KOPT-K1 (cell line): Measurements from ENCODE around the gene AOX1.
"Not testable (repeated sequence)": the region's sequence is repeated elsewhere in the genome, so short reads cannot be mapped to it uniquely, and the experiment has no call there.

Experiments used
- H3K27ac ChIP-seq: fragments of 200-600 bp; sonication (generic); 2 replicates; pipeline ENCODE4 v1.5.1; 2016; ENCODE audit warnings: antibody characterized with exemption, mild to moderate bottlenecking, low read depth, low read length; ENCODE audit not compliant: poor library complexity, severe bottlenecking
- H3K36me3 ChIP-seq: fragments of 200-600 bp; sonication (generic); 2 replicates; pipeline ENCODE4 v1.5.1; 2017; ENCODE audit warnings: antibody characterized with exemption, mild to moderate bottlenecking, low read length, moderate library complexity; ENCODE audit not compliant: insufficient read depth
- H3K9me3 ChIP-seq: fragments of 200-600 bp; sonication (generic); 2 replicates; pipeline ENCODE4 v1.5.1; 2017; ENCODE audit warnings: antibody characterized with exemption, low read length, mild to moderate bottlenecking; ENCODE audit not compliant: insufficient read depth, poor library complexity, severe bottlenecking

AOX1 gene

DNA sequence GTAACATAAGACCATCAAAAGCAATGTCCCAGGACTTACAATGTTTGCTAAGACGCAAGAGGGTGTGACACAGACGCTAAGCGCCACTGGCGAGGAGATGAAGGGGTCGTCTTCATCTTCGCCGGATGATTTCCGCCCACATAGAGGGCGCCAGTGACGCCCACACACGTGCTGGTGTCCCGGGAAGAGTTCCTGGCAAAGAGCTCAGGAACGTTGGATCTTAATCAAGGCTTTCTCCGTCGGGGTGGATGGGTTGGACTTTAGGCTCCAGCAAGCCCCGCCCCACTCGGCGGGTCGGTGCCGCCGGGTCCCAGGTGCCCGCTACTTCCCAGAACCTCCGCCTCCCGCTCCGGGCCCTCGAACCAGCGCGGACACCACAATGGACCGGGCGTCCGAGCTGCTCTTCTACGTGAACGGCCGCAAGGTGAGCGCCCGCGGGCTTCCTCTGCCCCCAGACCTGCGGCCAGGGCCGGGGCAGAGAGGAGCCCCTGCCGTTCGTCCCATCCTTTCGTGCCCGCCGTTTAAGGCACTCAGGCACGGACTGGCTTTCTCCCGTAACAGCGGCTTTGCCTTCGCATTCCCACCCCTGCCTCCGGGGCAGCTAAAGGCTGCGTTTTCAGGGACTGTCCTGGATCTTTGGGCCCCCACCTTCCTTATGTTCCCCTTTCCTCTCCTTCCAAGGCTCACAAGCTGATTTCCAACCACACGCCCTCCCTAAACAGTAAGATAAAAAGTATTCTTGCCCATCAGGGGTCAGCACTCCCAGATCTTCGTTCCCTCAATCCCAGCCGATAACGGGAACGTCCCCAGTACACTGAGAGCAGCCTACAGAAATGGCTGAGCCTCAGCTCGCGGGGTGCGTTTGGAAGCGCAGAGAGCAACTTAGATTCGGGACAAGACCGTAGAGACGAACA, at the start of gene AOX1:
Gene AOX1 (plus strand): TSS at position 285 of the 914 bp plus-strand sequence. CDS start 95 bp downstream, at position 380.
- Histone ChIP-seq H3K9me3 (no peaks in the 10 kb centered on the region), H3K36me3 (peaks cover 46% of the 10 kb centered on the region), H3K27ac (no peak within 1 kb of the TSS)

- H3K36me3 ChIP-seq: peaks cover 99% of the 10 kb centered on the region
- H3K27ac ChIP-seq: no peak overlapping the region
- peaks cover 16% of the 10 kb centered on the region for H3K9me3 ChIP-seq
These were observed 47.7 kb upstream of the AOX1 start for GRCh38 chr2:200538139-200538538.

DNA sequence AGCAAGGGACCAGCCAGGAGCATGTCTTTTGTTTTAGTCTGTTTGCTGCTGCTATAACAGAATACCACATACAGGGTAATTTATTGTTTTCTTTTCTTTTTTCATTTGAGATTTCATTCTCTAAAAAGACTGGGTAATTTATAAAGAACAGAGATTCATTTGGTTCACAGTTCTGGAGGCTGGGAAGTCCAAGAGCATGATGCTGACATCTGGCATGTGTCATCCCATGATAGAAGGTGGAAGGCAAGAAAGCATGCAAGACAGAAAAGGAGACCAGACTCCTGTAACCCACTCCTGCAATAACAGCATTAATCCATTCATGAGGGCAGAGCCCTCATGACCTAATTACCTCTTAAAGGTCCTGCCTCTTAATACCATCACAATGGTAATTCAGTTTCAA, 45.0 kb upstream of the AOX1 start:
- Histone ChIP-seq H3K9me3 (peaks cover 32% of the 10 kb centered on the region), H3K36me3 (peaks cover 99% of the 10 kb centered on the region), H3K27ac (no peak overlapping the region)

DNA sequence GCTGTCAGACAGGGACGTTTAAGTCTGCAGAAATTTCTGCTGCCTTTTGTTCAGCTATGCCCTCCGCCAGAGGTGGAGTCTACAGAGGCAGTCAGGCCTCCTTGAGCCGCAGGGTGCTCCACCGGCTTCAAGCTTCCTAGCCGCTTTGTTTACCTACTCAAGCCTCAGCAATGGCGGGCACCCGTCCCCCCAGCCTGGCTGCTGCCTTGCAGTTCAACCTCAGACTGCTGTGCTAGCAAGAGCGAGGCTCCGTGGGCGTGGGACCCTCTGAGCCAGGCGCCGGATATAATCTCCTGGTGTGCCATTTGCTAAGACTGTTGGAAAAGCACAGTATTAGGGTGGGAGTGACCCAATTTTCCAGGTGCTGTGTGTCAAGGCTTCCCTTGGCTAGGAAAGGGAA, 19.2 kb upstream of the AOX1 start:
- not testable (repeated sequence) for H3K9me3 ChIP-seq, H3K27ac ChIP-seq
- H3K36me3 ChIP-seq: peaks cover 48% of the 10 kb centered on the region

GRCh38 chr2:200567932-200568331, 17.9 kb upstream of the AOX1 start:
- Histone ChIP-seq H3K9me3 (no peaks in the 10 kb centered on the region), H3K36me3 (peaks cover 61% of the 10 kb centered on the region), H3K27ac (no peak overlapping the region)

DNA sequence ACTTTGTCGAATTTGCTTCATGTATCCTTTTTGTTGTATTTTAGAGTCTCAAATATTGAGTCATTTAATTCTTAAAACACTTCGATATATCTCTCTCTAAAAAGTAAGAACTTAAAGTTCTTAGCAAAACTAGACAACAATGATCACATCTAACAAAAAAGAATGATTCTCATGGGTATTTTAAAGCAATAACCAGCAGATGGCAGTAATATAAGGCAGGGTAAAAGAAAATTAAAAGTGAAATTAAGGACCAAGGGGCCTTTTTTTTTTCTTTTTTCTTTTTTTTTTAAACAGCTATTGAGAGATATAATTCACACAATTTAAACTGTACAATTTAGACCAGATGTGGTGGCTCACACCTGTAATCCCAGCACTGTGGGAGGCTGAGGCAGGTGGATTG, 9.9 kb upstream of the AOX1 start:
- no peaks in the 10 kb centered on the region for H3K9me3 ChIP-seq
- H3K27ac ChIP-seq: no peak overlapping the region
- H3K36me3 ChIP-seq: peaks cover 93% of the 10 kb centered on the region

DNA sequence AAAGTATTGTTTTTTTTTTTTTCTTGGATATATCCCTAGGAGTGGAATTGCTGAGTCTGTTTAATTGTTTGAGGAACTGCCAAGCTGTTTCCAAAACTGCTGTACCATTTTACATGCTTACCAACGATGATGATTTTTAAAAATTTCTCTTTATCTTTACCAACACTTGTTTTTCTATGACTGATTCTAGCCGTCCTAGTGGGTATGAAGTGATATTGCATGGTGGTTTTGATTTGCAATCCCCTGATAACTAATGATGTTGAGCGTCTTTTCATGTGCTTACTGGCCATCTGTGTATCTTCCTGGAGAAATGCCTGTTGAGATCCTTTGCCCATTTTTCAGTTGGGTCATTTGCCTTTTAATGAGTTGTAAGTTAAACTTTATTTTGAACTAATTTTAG, 8.8 kb upstream of the AOX1 start:
- Histone ChIP-seq H3K36me3 (peaks cover 93% of the 10 kb centered on the region), H3K9me3 (no peaks in the 10 kb centered on the region)

DNA sequence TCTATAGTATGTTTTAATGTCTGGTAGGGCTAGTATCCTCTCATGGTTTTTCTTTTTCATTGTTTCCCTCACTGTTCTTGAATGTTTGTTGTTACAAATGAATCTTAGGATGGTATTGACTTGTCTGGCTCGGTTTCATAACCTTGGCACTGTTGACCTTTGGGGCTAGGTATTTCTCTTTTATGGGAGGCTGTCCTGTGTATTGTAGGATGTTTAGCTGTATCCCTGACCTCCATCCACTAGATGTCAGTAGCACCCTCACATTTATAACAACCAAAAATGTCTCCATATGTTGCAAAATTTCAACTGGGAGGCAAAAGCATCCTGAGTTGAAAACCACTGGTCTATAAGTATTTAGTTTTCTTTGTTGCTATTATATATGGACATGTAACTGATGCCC, 7.0 kb upstream of the AOX1 start:
- peaks cover 91% of the 10 kb centered on the region for H3K36me3 ChIP-seq
- H3K9me3 ChIP-seq: no peaks in the 10 kb centered on the region
- H3K27ac ChIP-seq: no peak overlapping the region

More for the DNA sequence above, 8.8 kb upstream of the AOX1 start:
- no peak overlapping the region for H3K27ac ChIP-seq

DNA sequence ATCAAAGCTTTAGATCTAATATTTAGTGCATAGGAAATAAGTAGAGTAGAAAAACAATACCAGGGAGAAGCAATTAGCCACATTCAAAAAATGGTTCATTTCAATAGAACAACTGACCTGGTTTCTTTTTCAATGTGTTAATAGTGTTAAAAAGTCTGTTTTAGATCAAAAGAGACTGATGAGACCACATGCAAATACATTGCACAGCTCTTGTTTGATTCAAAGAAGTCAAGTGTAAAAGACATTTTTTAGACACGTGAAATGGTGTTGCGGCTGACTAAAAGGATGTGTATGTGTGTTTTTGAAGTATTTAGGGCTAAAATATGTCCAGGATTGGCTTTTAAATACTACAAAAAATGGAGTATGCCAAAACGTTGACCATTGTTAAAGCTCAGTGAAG, 1.2 kb upstream of the AOX1 start:
- Histone ChIP-seq H3K9me3 (no peaks in the 10 kb centered on the region), H3K36me3 (peaks cover 59% of the 10 kb centered on the region), H3K27ac (no peak overlapping the region)

DNA sequence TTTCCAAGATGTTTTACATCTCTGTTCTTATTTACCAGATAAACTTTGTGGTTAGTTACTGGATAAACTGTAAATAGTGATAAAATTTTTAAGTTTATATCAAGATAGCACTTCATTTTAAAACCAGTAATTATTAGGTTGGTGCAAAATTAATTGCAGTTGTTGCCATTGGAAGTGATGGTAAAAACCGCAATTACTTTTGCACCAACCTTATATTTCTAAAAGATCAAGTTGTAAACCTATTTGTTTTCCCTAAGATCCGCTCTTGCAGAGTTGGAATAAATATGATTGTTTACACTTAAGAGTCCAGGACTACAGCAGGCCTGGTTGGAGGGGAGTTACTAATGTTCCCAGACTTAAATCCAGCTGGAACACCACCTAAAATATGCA, 479 bp upstream of the AOX1 start:
- Histone ChIP-seq H3K36me3 (peaks cover 53% of the 10 kb centered on the region), H3K27ac (no peak overlapping the region), H3K9me3 (no peaks in the 10 kb centered on the region)

DNA sequence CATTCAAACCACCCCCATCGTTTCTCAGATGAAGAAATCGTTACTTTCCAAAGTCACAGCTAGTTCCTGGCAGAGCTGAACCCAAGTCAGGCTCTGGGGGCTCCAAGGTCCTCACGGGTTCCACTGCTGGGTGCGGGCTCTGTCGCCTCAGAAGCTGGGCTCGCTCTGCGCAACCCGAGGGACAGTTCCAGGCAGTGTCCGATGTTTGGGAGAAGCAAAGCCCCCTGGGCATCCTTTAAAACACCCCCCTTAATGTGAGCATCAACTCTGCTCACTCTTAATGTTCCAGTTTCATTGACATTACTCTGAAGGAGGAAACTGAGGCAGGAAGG, 796 bp downstream of the AOX1 start:
- Histone ChIP-seq H3K9me3 (no peaks in the 10 kb centered on the region), H3K27ac (no peak overlapping the region), H3K36me3 (peaks cover 40% of the 10 kb centered on the region)

DNA sequence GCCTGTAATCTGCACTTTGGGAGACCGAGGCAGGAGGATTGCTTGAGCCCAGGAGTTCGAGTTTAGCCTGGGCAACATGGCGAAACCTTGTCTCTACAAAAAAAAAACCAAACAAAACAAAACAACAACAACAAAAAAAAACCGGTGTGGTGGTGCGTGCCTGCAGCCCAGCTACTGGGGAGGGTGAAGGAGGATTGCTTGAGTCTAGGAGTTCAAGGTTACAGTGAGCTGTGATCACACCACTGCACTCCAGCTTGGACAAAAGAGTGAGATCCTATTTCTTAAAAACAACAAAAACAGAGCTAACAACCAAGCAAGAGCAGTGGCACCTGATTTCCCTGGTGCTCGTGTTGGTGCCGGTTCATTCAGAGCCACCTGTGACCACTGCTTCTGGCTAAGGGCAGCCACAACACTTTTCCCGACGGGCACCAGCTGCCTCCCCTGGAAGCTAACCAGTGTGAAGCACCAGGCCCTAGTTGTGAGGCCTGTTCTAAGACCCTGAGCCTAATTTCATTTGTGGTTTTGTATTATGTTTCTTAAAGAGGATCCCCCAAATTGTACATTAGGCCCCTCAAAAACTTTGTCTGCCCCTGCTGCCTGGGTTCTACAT, 1.3 kb downstream of the AOX1 start:
- no peaks in the 10 kb centered on the region for H3K9me3 ChIP-seq
- no peak overlapping the region for H3K27ac ChIP-seq
- H3K36me3 ChIP-seq: peaks cover 35% of the 10 kb centered on the region

DNA sequence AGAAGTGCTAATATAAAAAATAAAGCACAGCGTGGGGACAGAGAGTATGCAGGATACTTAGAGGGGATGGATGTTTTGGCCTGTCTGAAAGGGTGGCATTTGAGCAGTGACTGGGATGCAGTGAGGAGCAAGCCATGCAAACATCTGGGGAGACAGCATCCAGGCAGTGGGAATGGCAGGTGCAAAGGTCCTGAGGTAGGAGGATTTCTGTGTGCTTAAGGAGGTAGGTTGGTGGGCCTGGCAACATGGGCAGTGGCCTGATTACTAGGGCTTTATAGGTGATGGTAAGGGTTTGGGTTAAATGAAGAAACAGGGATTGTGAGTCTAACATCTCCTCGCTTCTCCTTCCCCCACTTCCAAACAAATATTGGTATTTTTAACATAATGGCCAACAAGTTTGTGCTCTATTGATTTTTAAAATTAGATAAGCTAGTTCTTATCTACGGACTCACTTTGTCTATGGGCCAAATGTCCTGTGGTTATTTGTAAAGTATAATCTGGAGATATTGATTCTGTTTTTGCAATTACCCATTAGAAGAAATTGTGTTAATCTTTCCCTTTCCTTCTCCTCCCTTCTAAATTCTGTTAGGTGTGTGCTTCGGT, 2.4 kb downstream of the AOX1 start:
- peaks cover 26% of the 10 kb centered on the region for H3K36me3 ChIP-seq
- no peak overlapping the region for H3K27ac ChIP-seq
- no peaks in the 10 kb centered on the region for H3K9me3 ChIP-seq

DNA sequence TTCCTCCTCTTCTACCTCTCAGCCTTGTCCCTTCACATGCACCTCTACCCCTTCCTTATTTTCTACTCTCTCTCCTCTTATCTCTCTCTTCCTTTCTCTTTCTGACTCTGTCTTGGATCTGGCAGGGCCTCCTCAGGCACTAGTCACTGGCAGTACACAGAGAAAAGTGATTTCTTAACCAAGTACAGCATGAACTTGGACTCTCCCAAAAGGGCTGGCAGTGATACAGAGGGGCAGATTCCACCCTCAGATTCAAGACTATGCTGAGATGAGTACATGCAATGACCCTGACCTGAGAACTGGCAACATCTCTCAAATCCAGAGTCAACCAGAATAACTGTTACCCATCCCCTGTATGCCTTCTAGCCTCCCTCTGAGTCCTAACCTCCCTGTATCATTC, 4.3 kb downstream of the AOX1 start:
- Histone ChIP-seq H3K36me3 (peaks cover 11% of the 10 kb centered on the region; the same call in 1 of the 2 replicates), H3K9me3 (no peaks in the 10 kb centered on the region), H3K27ac (no peak overlapping the region)

DNA sequence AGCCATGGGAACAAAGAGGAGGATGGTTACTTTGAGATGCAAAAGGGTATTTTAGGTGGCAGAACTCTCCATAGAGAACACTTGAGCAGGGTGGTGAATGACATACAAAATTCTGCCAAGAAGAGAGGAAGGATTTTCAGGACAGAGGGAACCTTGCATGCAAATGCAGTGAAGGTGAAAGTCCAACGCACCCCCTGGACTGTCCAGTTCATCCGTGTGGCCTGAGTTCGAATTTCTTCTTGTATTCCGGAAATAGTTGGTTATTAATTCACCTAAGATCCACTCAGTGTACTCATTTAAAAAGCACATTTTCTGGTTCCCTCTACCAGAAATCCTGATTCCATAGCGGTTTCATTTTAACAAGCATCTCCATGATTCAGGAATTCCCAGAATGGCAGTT, 5.5 kb downstream of the AOX1 start:
- no peaks in the 10 kb centered on the region for H3K9me3 ChIP-seq
- H3K36me3 ChIP-seq: peaks cover 1% of the 10 kb centered on the region; the same call in 1 of the 2 replicates
- no peak overlapping the region for H3K27ac ChIP-seq
